ENCODE data around the gene ARX.

ARX gene

DNA sequence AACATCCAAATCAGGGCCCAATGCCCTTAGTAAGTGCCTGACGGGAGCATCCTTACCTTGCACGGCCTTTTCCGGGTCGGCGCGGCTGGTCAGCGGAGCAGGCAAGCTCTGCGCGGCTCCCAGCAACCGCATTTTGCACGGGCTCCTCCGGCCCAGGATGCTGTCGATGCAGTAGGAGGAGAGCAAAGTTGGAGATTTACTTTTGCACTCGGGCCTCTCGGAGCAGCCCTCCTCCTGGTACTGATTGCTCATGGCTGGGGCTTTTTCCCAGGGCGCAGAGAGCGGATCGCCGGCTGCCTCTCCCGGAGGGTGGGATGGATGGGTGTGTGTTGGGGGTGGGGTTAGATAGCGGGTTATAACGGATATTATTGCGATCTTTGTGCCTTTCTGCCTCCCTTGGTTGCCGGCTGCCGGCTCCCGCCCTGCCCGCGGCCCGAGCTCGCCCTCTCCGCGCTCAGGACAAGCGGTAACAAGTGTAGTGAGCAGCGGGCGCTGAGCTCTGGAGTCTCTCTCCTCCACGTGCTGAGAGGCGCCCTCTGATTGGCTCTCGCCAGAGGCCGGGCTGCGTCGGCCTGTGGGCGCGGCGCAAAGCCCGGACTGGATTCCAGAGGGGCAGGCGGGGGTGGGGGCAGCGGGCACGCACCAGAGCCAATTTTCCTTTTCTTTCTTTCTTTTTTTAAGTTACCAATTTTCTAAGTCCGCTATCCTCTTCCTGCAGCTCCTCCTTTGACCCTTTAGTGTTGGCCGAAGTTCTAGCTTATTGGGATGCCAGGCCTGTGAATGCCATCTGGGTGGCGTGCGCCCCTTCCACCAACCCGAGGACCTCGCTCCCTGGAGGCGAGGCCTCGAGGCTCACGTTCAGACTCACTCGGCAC, at the start of gene ARX:
Gene ARX, minus strand, starts transcription at position 480 of the 875 bp plus-strand sequence. Its CDS starts 228 bp downstream, at position 252.
- Histone ChIP-seq H3K36me3 (ENCODE audit: control insufficient read depth, insufficient read depth, low read length) (no peaks in the 10 kb centered on the region), H3K27me3 (ENCODE audit: control insufficient read depth, insufficient read depth, low read length) (peaks cover 59% of the 10 kb centered on the region), H3K4me3 (ENCODE audit: low read length) (peak within 1 kb of the TSS; percentile 21; the same call in 1 of the 2 replicates), H3K9me3 (ENCODE audit: control insufficient read depth, insufficient read depth, low read length) (no peaks in the 10 kb centered on the region), H3K4me1 (ENCODE audit: control insufficient read depth, insufficient read depth, low read length) (no peaks in the 10 kb centered on the region), H3K27ac (ENCODE audit: low read length) (no peak within 1 kb of the TSS)
- DNase-seq (ENCODE audit: low read depth, low spot score): no peak
- WGBS (ENCODE audit: insufficient coverage, insufficient read length): no CpG with 5 or more reads among the region's 58 CpGs

DNA sequence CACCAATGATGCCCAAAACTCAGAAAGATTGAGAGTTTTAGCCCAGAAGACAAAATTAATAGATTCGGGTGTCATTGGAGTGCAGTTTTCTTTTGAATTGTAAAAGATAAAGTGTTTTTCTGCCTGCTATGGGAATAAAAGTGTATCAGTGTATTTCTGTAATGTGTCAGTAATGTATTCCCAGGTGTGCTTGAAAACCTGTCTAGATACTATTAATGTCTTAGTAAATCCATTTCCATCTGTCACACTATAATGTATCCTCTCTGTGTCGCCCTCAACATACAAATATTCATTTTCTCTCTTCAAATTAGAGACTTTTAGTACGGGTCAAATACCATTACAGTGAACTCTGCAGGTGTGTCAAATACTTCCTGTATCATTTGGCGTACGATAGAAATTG, 43.5 kb upstream of the ARX start:
- Histone ChIP-seq H3K27me3 (ENCODE audit: control insufficient read depth, insufficient read depth, low read length) (no peaks in the 10 kb centered on the region), H3K4me3 (ENCODE audit: low read length) (no peak overlapping the region), H3K27ac (ENCODE audit: low read length) (no peak overlapping the region), H3K36me3 (ENCODE audit: control insufficient read depth, insufficient read depth, low read length) (no peaks in the 10 kb centered on the region), H3K9me3 (ENCODE audit: control insufficient read depth, insufficient read depth, low read length) (no peaks in the 10 kb centered on the region), H3K4me1 (ENCODE audit: control insufficient read depth, insufficient read depth, low read length) (no peaks in the 10 kb centered on the region)
- no CpG with 5 or more reads among the region's 5 CpGs for WGBS (ENCODE audit: insufficient coverage, insufficient read length)
- no peak for DNase-seq (ENCODE audit: low read depth, low spot score)

DNA sequence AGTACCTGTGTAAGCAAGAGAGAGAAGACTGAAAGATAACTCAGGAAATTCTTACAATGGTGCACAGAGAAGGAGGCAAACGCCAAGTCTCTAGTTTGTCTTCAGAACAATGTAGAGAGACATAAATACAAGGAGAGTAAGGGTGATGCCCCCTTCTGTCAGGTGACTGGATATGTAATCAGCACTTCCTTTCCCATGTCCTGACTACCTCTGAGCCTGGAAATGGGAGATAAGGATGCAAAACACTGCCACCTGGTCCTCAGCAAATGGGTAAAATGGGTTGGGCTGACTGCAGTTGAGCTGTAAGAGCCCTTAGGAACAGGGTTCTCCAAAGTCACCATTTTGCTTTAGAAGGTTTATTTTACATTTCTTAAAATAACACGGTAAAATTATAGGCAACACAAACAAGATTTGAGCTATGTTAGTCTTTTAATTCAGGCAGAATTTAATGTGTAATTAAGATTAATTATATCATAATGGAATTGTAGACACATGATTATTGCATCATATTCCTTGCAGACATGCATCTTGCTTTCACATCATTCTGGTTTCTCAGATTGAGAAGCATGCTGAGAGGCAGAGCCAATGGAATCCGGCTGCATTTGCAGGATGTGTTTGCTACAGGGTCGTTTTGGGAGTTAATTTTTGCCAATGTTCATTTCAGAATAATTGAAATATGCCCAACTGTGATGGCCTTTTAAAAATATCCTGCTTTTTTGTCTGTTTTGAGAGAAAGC, 37.2 kb upstream of the ARX start:
- Histone ChIP-seq H3K9me3 (ENCODE audit: control insufficient read depth, insufficient read depth, low read length) (no peaks in the 10 kb centered on the region), H3K27me3 (ENCODE audit: control insufficient read depth, insufficient read depth, low read length) (no peaks in the 10 kb centered on the region), H3K27ac (ENCODE audit: low read length) (no peak overlapping the region), H3K4me1 (ENCODE audit: control insufficient read depth, insufficient read depth, low read length) (no peaks in the 10 kb centered on the region; the same call in 1 of the 2 replicates), H3K36me3 (ENCODE audit: control insufficient read depth, insufficient read depth, low read length) (no peaks in the 10 kb centered on the region), H3K4me3 (ENCODE audit: low read length) (no peak overlapping the region)
- no peak for DNase-seq (ENCODE audit: low read depth, low spot score)
- no CpG with 5 or more reads among the region's 4 CpGs for WGBS (ENCODE audit: insufficient coverage, insufficient read length)

- no peaks in the 10 kb centered on the region; the same call in 1 of the 2 replicates for H3K4me1 ChIP-seq (ENCODE audit: control insufficient read depth, insufficient read depth, low read length)
- H3K4me3 ChIP-seq (ENCODE audit: low read length): no peak overlapping the region
- H3K27ac ChIP-seq (ENCODE audit: low read length): no peak overlapping the region
- DNase-seq (ENCODE audit: low read depth, low spot score): no peak
- no peaks in the 10 kb centered on the region for H3K9me3 ChIP-seq (ENCODE audit: control insufficient read depth, insufficient read depth, low read length)
- WGBS (ENCODE audit: insufficient coverage, insufficient read length): no CpG with 5 or more reads among the region's 1 CpG
- no peaks in the 10 kb centered on the region for H3K36me3 ChIP-seq (ENCODE audit: control insufficient read depth, insufficient read depth, low read length)
- H3K27me3 ChIP-seq (ENCODE audit: control insufficient read depth, insufficient read depth, low read length): no peaks in the 10 kb centered on the region
These were observed 34.2 kb upstream of the ARX start for GRCh38 chrX:25049971-25050370.

GRCh38 chrX:25049357-25049756, 33.6 kb upstream of the ARX start:
- no peaks in the 10 kb centered on the region for H3K9me3 ChIP-seq (ENCODE audit: control insufficient read depth, insufficient read depth, low read length)
- no peak overlapping the region for H3K4me3 ChIP-seq (ENCODE audit: low read length)
- no peaks in the 10 kb centered on the region for H3K36me3 ChIP-seq (ENCODE audit: control insufficient read depth, insufficient read depth, low read length)
- H3K27me3 ChIP-seq (ENCODE audit: control insufficient read depth, insufficient read depth, low read length): no peaks in the 10 kb centered on the region
- no peak for DNase-seq (ENCODE audit: low read depth, low spot score)
- H3K27ac ChIP-seq (ENCODE audit: low read length): no peak overlapping the region
- WGBS (ENCODE audit: insufficient coverage, insufficient read length): no CpG with 5 or more reads among the region's 5 CpGs
- no peaks in the 10 kb centered on the region; the same call in 1 of the 2 replicates for H3K4me1 ChIP-seq (ENCODE audit: control insufficient read depth, insufficient read depth, low read length)

GRCh38 chrX:25048178-25048577, 32.4 kb upstream of the ARX start:
- no peaks in the 10 kb centered on the region; the same call in 1 of the 2 replicates for H3K4me1 ChIP-seq (ENCODE audit: control insufficient read depth, insufficient read depth, low read length)

DNA sequence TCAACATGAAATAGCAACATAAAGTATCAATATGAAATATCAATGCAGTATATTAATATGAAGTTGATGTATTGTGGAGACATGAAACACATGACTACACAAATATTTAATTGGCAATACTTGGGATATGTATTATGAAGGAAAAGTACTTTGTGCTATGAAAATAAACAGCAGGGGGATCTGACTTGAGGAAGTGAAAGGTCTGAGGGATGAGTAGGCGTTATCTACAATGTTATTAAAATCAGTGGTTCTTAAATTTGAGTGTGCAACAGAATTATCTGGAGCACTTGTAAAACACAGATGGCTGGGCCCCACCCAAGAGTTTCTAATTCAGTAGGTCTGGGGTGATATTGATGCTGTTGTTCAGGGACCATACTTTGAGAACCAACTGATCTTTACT, 27.4 kb upstream of the ARX start:
- H3K4me1 ChIP-seq (ENCODE audit: control insufficient read depth, insufficient read depth, low read length): no peaks in the 10 kb centered on the region
- no peaks in the 10 kb centered on the region for H3K36me3 ChIP-seq (ENCODE audit: control insufficient read depth, insufficient read depth, low read length)
- no peaks in the 10 kb centered on the region for H3K27me3 ChIP-seq (ENCODE audit: control insufficient read depth, insufficient read depth, low read length)
- H3K4me3 ChIP-seq (ENCODE audit: low read length): no peak overlapping the region
- no peak overlapping the region for H3K27ac ChIP-seq (ENCODE audit: low read length)
- no CpG with 5 or more reads among the region's 1 CpG for WGBS (ENCODE audit: insufficient coverage, insufficient read length)
- no peaks in the 10 kb centered on the region for H3K9me3 ChIP-seq (ENCODE audit: control insufficient read depth, insufficient read depth, low read length)
- no peak for DNase-seq (ENCODE audit: low read depth, low spot score)

More at GRCh38 chrX:25048178-25048577, 32.4 kb upstream of the ARX start:
- H3K36me3 ChIP-seq (ENCODE audit: control insufficient read depth, insufficient read depth, low read length): no peaks in the 10 kb centered on the region
- H3K27ac ChIP-seq (ENCODE audit: low read length): no peak overlapping the region
- no peak for DNase-seq (ENCODE audit: low read depth, low spot score)
- no peaks in the 10 kb centered on the region for H3K27me3 ChIP-seq (ENCODE audit: control insufficient read depth, insufficient read depth, low read length)
- H3K9me3 ChIP-seq (ENCODE audit: control insufficient read depth, insufficient read depth, low read length): no peaks in the 10 kb centered on the region
- no peak overlapping the region for H3K4me3 ChIP-seq (ENCODE audit: low read length)
- no CpG with 5 or more reads among the region's 7 CpGs for WGBS (ENCODE audit: insufficient coverage, insufficient read length)

DNA sequence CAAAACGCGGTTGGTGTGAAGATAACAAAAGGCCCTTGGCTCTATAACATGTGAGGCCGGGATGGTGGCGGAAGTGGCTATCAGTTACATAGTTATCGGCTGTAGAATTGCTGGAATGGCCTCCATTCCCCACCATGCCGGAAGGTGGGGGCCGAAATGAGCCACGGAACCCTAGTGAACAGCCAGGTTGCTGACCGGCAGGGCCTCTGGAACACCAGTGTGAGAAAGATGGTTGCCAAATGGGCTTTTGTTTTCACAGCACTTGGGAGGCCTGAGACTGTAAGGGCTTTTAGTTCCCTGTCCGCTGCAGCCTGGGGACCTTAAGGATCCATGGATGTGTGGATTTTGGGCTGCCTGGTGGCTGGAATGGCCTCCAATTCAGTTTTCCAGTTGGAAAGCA, 23.3 kb upstream of the ARX start:
- Histone ChIP-seq H3K27ac (ENCODE audit: low read length) (no peak overlapping the region), H3K9me3 (ENCODE audit: control insufficient read depth, insufficient read depth, low read length) (no peaks in the 10 kb centered on the region), H3K4me3 (ENCODE audit: low read length) (no peak overlapping the region), H3K4me1 (ENCODE audit: control insufficient read depth, insufficient read depth, low read length) (no peaks in the 10 kb centered on the region), H3K27me3 (ENCODE audit: control insufficient read depth, insufficient read depth, low read length) (no peaks in the 10 kb centered on the region), H3K36me3 (ENCODE audit: control insufficient read depth, insufficient read depth, low read length) (no peaks in the 10 kb centered on the region)
- no peak for DNase-seq (ENCODE audit: low read depth, low spot score)
- no CpG with 5 or more reads among the region's 10 CpGs for WGBS (ENCODE audit: insufficient coverage, insufficient read length)

DNA sequence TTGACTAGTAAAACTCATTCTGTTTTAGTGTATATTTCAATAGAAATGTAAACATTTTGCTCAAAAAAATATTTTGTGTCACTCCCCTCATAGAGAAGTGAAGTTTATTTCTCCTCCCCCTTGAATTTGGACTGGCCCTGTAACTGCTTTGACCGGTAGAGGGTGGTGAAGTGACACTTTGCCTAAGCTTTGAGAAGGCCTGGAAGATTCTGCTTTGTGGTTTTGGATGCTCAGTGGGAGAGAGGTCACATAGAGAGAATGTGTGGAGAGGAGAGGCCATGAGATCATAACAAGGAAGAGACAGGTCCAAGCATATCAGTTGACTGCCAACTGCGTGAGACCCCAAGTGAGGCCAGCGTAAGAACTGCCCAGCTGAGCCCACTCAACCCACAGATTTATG, 19.1 kb upstream of the ARX start:
- H3K27me3 ChIP-seq (ENCODE audit: control insufficient read depth, insufficient read depth, low read length): no peaks in the 10 kb centered on the region
- H3K36me3 ChIP-seq (ENCODE audit: control insufficient read depth, insufficient read depth, low read length): no peaks in the 10 kb centered on the region
- H3K4me1 ChIP-seq (ENCODE audit: control insufficient read depth, insufficient read depth, low read length): no peaks in the 10 kb centered on the region
- DNase-seq (ENCODE audit: low read depth, low spot score): no peak
- WGBS (ENCODE audit: insufficient coverage, insufficient read length): no CpG with 5 or more reads among the region's 3 CpGs
- H3K9me3 ChIP-seq (ENCODE audit: control insufficient read depth, insufficient read depth, low read length): no peaks in the 10 kb centered on the region
- H3K4me3 ChIP-seq (ENCODE audit: low read length): no peak overlapping the region
- no peak overlapping the region for H3K27ac ChIP-seq (ENCODE audit: low read length)

DNA sequence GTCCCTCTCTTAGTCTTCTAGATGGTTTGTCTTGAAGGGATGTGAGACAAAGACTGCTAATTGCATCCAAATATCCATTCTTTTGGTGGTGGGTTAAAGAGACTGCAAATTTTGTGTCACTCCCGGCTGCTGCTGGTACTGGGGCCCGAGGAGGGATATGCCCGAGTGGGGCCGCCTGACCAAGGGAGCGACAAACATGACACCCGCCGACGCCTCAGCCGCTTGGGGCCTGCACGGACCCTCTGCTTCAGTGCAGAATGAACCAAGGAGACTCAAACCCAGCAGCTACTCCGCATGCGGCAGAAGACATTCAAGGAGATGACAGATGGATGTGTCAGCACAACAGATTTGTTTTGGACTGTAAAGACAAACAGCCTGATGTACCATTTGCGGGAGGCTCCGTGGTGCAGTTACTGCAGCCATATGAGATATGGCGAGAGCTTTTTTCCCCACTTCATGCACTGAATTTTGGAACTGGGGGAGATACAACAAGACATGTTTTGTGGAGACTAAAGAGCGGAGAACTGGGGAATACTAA, 13.6 kb upstream of the ARX start:
- Histone ChIP-seq H3K9me3 (ENCODE audit: control insufficient read depth, insufficient read depth, low read length) (no peaks in the 10 kb centered on the region), H3K27me3 (ENCODE audit: control insufficient read depth, insufficient read depth, low read length) (no peaks in the 10 kb centered on the region), H3K4me3 (ENCODE audit: low read length) (no peak overlapping the region), H3K4me1 (ENCODE audit: control insufficient read depth, insufficient read depth, low read length) (no peaks in the 10 kb centered on the region), H3K27ac (ENCODE audit: low read length) (no peak overlapping the region), H3K36me3 (ENCODE audit: control insufficient read depth, insufficient read depth, low read length) (no peaks in the 10 kb centered on the region)
- no peak for DNase-seq (ENCODE audit: low read depth, low spot score)
- WGBS (ENCODE audit: insufficient coverage, insufficient read length): no CpG with 5 or more reads among the region's 16 CpGs
